Upper lobe of right lung (tissue), 1 donor: ENCODE data around the gene ATF6. TPM values are rescaled to one million over a fixed set of nuclear protein-coding genes. Genes with fewer than 3 reads are reported as not detected.

Source experiments
- ATAC-seq: fragments of 200-7000 bp; cut with Tn5 transposase; one replicate; pipeline ENCODE4 v1.9.1; 2020; ENCODE audit warnings: mild to moderate bottlenecking, moderate library complexity
- DNase-seq: peaks from one replicate; pipeline ENCODE4 v3.0.0-alpha.2; 2020
- H3K27ac ChIP-seq: fragments of 200-600 bp; one replicate; pipeline ENCODE4 v1.8.0; 2022
- H3K27me3 ChIP-seq: fragments of 200-600 bp; one replicate; pipeline ENCODE4 v1.8.0; 2022; ENCODE audit warnings: mild to moderate bottlenecking
- H3K36me3 ChIP-seq: fragments of 200-600 bp; one replicate; pipeline ENCODE4 v1.8.0; 2022
- H3K4me1 ChIP-seq: fragments of 200-600 bp; one replicate; pipeline ENCODE4 v1.8.0; 2022
- H3K4me3 ChIP-seq: fragments of 200-600 bp; one replicate; pipeline ENCODE4 v1.8.0; 2022; ENCODE audit warnings: mild to moderate bottlenecking
- H3K9me3 ChIP-seq: fragments of 200-600 bp; one replicate; pipeline ENCODE4 v1.8.0; 2022
- intact Hi-C: fragments of 100-400 bp; cut with DNase I; formaldehyde crosslinking; loops from one replicate; pipeline ENCODE4 v1.11.0; 2022
- total RNA-seq: library from RNA; stranded (reverse); fragmentation: NEBNext Ultra II Directional; extraction: Animal tissue kit (Norgen Biotek cat#: 25700); gene quantifications from one replicate; pipeline ENCODE4 v1.2.1, GENCODE V29; 2021
- TF ChIP-seq, protein P1 (sequence below): fragments of 200-600 bp; IDR thresholded peaks from one replicate; pipeline ENCODE4 v1.8.0; 2022; ENCODE audit warnings: antibody characterized with exemption
- donor health status: DM: no; HTN: yes; CAD: no; lungs with severe emphysema.

ATF6 gene
- total RNA-seq, 1 donor from 2014 or later: 32.0 TPM

DNA sequence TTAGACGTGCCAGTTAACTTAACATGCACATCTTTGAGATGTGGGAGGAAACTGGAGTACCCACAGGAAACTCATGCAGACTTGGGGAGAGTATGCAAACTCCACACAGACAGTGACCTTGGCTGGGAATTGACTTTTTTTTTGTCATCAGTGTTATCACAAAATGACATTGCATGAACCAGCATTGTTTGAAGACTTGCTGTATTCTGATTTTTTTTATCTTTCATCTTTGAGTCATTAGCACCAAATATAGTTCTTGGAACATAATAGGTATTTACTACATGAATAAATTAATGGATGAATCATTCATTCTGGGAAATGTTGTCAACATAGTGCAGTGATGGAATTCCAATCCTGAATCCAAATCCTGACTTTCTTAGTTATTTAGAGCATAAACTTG is 77.0 kb downstream of the ATF6 start:
- Histone ChIP-seq H3K27me3 (no peaks in the 10 kb centered on the region), H3K36me3 (peaks cover 39% of the 10 kb centered on the region), H3K27ac (no peak overlapping the region), H3K4me1 (no peaks in the 10 kb centered on the region), H3K4me3 (no peak overlapping the region), H3K9me3 (no peaks in the 10 kb centered on the region)
- TF ChIP-seq, protein P1, sequence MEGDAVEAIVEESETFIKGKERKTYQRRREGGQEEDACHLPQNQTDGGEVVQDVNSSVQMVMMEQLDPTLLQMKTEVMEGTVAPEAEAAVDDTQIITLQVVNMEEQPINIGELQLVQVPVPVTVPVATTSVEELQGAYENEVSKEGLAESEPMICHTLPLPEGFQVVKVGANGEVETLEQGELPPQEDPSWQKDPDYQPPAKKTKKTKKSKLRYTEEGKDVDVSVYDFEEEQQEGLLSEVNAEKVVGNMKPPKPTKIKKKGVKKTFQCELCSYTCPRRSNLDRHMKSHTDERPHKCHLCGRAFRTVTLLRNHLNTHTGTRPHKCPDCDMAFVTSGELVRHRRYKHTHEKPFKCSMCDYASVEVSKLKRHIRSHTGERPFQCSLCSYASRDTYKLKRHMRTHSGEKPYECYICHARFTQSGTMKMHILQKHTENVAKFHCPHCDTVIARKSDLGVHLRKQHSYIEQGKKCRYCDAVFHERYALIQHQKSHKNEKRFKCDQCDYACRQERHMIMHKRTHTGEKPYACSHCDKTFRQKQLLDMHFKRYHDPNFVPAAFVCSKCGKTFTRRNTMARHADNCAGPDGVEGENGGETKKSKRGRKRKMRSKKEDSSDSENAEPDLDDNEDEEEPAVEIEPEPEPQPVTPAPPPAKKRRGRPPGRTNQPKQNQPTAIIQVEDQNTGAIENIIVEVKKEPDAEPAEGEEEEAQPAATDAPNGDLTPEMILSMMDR: no peak
- ATAC-seq (no peak), DNase-seq (no peak)
- intact Hi-C loops: no loop called here

DNA sequence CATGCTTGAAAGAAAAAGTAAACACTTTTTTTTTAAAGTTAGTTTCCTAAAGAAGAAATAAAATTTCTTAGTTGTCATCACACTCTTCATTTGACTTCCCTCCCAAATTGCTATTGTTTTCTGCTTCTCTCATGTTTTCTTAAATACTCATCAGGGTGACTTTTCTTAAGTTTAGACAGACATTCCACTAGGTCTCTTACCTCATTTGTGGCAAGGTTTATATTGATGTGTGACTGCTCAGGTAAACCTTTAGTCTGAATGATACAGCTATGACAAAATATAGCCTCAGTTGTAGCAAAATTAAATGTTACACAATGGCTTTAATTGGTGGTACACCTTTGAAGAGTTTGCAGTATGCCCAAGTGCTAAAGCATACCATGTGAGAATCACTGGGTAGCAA is 78.6 kb downstream of the ATF6 start:
- Histone ChIP-seq H3K27ac (no peak overlapping the region), H3K4me1 (no peaks in the 10 kb centered on the region), H3K4me3 (no peak overlapping the region), H3K27me3 (no peaks in the 10 kb centered on the region), H3K36me3 (peaks cover 43% of the 10 kb centered on the region), H3K9me3 (no peaks in the 10 kb centered on the region)
- DNase-seq (no peak), ATAC-seq (no peak)
- intact Hi-C loops: no loop called here
- TF ChIP-seq, protein P1: no peak

DNA sequence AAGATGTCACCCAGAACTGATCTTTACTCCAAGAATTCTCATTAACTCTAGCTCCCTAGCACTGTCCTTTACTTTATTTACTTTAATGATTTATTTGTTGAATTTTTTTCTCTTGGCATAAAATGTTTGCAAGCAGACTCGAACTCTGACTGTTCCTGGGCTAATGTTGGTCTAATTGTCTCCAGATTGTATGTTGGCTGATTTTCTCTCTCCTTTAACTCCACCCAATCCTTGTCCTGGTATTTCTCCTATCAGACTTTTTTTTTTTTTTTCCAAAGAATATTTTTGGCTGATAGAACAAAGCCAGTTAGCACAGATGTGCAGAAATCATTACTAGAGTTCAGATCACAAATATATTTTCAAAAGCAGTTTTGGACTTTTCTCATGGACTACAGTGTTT is 82.6 kb downstream of the ATF6 start:
- H3K4me3 ChIP-seq: no peak overlapping the region
- no peaks in the 10 kb centered on the region for H3K9me3 ChIP-seq
- H3K27ac ChIP-seq: no peak overlapping the region
- no peaks in the 10 kb centered on the region for H3K4me1 ChIP-seq
- peaks cover 55% of the 10 kb centered on the region for H3K36me3 ChIP-seq
- ATAC-seq: no peak
- H3K27me3 ChIP-seq: no peaks in the 10 kb centered on the region
- TF ChIP-seq, protein P1: no peak
- intact Hi-C loops: no loop called here
- no peak for DNase-seq

DNA sequence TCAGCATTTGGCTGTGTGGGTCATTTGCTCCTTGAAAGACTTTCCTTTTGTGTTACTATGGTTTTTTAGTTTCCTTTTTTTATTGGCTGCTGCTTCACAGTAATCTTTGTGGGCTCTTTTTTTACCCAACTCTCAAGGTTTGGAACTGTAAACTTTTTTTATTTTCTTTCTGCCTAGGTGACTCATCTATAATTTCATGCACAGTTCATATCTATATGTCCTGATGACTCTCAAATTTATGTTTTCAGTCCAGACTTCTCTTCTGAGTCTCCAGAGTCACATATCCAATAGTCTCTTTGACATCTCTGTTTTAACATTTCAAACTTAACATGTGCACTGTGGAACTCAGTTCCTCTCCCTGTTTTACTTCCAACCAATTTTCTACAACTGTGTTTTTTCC is 83.4 kb downstream of the ATF6 start:
- no peak for ATAC-seq
- no peaks in the 10 kb centered on the region for H3K4me1 ChIP-seq
- TF ChIP-seq, protein P1: no peak
- DNase-seq: no peak
- H3K27me3 ChIP-seq: no peaks in the 10 kb centered on the region
- intact Hi-C loops: no loop called here
- no peak overlapping the region for H3K4me3 ChIP-seq
- H3K9me3 ChIP-seq: no peaks in the 10 kb centered on the region
- H3K27ac ChIP-seq: no peak overlapping the region
- peaks cover 59% of the 10 kb centered on the region for H3K36me3 ChIP-seq

DNA sequence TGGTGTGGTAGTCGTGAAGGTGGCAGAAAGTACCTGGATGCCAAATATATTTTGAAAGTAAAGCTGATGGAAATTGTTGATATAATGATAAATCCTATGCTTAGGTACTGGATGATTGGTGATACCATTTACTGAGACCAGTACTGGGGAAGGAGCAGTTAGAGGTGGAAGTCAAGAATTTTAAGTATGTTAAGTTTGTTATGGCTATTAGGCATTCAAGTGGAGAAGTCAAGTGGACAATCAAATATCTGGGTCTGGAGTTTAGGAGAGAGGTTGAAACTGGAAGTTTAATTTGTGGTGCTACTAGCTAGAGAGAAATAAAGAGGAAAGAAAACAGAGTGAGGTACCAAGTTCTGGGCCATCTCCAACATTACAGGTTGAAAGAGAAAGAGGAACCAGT is 89.1 kb downstream of the ATF6 start:
- peaks cover 37% of the 10 kb centered on the region for H3K36me3 ChIP-seq
- no peaks in the 10 kb centered on the region for H3K9me3 ChIP-seq
- DNase-seq (no peak), ATAC-seq (peak; percentile 36)
- peaks cover 4% of the 10 kb centered on the region for H3K4me1 ChIP-seq
- no peak overlapping the region for H3K4me3 ChIP-seq
- H3K27ac ChIP-seq: no peak overlapping the region
- intact Hi-C loops: no loop called here
- no peaks in the 10 kb centered on the region for H3K27me3 ChIP-seq
- TF ChIP-seq, protein P1: no peak

DNA sequence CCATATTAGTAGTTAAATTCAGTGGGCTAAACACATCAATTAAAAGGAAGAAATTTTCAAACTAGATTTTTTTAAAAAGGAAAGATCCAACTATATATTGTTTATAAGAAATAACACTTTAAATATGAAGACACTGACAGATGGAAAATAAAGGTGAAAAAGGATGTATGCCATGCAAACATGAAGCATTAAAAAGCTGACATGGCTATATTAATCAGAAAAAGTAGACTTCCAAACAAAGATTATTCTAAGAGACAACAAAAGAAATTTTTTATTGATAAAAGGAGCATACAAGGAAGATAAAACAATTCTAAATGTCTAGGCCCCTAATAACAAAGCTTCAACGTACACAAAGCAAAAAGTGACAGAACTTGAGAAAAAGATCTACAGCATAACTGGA is 92.2 kb downstream of the ATF6 start:
- Histone ChIP-seq H3K27me3 (no peaks in the 10 kb centered on the region), H3K4me1 (peaks cover 4% of the 10 kb centered on the region), H3K4me3 (no peak overlapping the region), H3K36me3 (peaks cover 33% of the 10 kb centered on the region), H3K9me3 (no peaks in the 10 kb centered on the region), H3K27ac (no peak overlapping the region)
- TF ChIP-seq, protein P1: no peak
- intact Hi-C loops: no loop called here
- DNase-seq (no peak), ATAC-seq (no peak)
